Panc1 (cell line): ENCODE measurements around the gene GGT5. TPM values are rescaled to one million over a fixed set of nuclear protein-coding genes. Genes with fewer than 3 reads are reported as not detected.
"Not testable (repeated sequence)": the region's sequence is repeated elsewhere in the genome, so short reads cannot be mapped to it uniquely, and the experiment has no call there.

Source experiments
- ATAC-seq: fragments of 200-7000 bp; cut with Tn5 transposase; 2 replicates; pipeline ENCODE4 v1.9.1; 2020; ENCODE audit warnings: mild to moderate bottlenecking, moderate library complexity
- BruUV-seq: library from RNA; stranded (reverse); fragments of 400-500 nt; replicated peaks from 2 replicates; lab custom pipeline; 2021; lab: Mats Ljungman, UMichigan
- CTCF ChIA-PET: fragments of 300-600 bp; sonication (Branson Sonifier 250); formaldehyde crosslinking; loops from one replicate; lab custom pipeline; 2022; ENCODE audit warnings: antibody characterized with exemption; lab: Charles Lee
- POLR2A ChIA-PET: fragments of 300-600 bp; sonication (Branson Sonifier 250); formaldehyde crosslinking; loops from one replicate; lab custom pipeline; 2022; ENCODE audit warnings: antibody characterized with exemption; lab: Charles Lee
- DNase-seq: peaks from one replicate; pipeline ENCODE4 v3.0.0-alpha.2; 2010; ENCODE audit warnings: low read depth, low spot score
- H3K27ac ChIP-seq: 2 replicates; pipeline ENCODE4 v1.5.1; 2011; ENCODE audit warnings: mild to moderate bottlenecking, low read length, inconsistent platforms
- H3K27me3 ChIP-seq: fragments of 200-500 bp; sonication (Bioruptor generic); 2 replicates; pipeline ENCODE4 v1.6.0; 2014; ENCODE audit warnings: low read length, inconsistent platforms; ENCODE audit not compliant: control insufficient read depth, insufficient read depth
- H3K36me3 ChIP-seq: fragments of 200-500 bp; sonication (Bioruptor generic); 2 replicates; pipeline ENCODE4 v1.5.1; 2014; ENCODE audit warnings: inconsistent platforms, mild to moderate bottlenecking, low read length, moderate library complexity; ENCODE audit not compliant: control insufficient read depth, insufficient read depth
- H3K4me1 ChIP-seq: 2 replicates; pipeline ENCODE4 v1.5.1; 2011; ENCODE audit warnings: inconsistent platforms, mild to moderate bottlenecking, low read length, moderate library complexity; ENCODE audit not compliant: control insufficient read depth, insufficient read depth
- H3K4me3 ChIP-seq, 2 experiments: 2 replicates each; pipeline ENCODE4 v1.5.1; 2011 to 2012; ENCODE audit warnings: low read depth in 2 of 2, low read length in 2 of 2, mild to moderate bottlenecking in 2 of 2, inconsistent platforms in 1 of 2, moderate library complexity in 1 of 2
- H3K9me3 ChIP-seq: fragments of 200-500 bp; sonication (Bioruptor generic); 2 replicates; pipeline ENCODE4 v1.5.1; 2014; ENCODE audit warnings: low read depth, mild to moderate bottlenecking, inconsistent platforms, low read length, moderate library complexity; ENCODE audit not compliant: control insufficient read depth, insufficient read depth
- POLR2AphosphoS5 ChIP-seq: IDR thresholded peaks from 2 replicates; pipeline ENCODE4 v1.6.1; 2012; ENCODE audit warnings: mild to moderate bottlenecking, low read depth, low read length, moderate library complexity
- SIN3A ChIP-seq: IDR thresholded peaks from 2 replicates; pipeline ENCODE4 v1.6.1; 2012; ENCODE audit warnings: low read depth, mild to moderate bottlenecking, low read length, moderate library complexity, borderline replicate concordance; ENCODE audit not compliant: insufficient read depth
- in situ Hi-C: cut with HindIII; loops from 2 replicates; pipeline ENCODE4 v1.10.0; 2016; ENCODE audit warnings: low sequenced_read_pairs, low pct_unique_long_range_greater_than_20kb
- intact Hi-C: fragments of 100-400 bp; cut with micrococcal nuclease; formaldehyde crosslinking; loops from one replicate; pipeline ENCODE4 v1.10.0; 2022; ENCODE audit not compliant: unreplicated experiment
- total RNA-seq: library from RNA; stranded (reverse); gene quantifications from one replicate; pipeline ENCODE4 v1.2.1, GENCODE V29; 2021; ENCODE audit not compliant: unreplicated experiment
- TF ChIP-seq, protein P1 (sequence below): fragments of 450-650 bp; IDR thresholded peaks from 2 replicates; pipeline ENCODE4 v1.5.1; 2017; ENCODE audit warnings: mild to moderate bottlenecking
- TF ChIP-seq, protein P2 (sequence below), 2 experiments: IDR thresholded peaks; 2 replicates each; pipeline ENCODE4 v1.6.1; 2011 to 2012; ENCODE audit warnings: low read depth in 2 of 2, control low read depth in 1 of 2, low read length in 1 of 2, mild to moderate bottlenecking in 1 of 2, moderate library complexity in 1 of 2; ENCODE audit not compliant: insufficient read depth in 1 of 2

Gene GGT5
- total RNA-seq, 1 experiment from 2014 or later: 3.6 TPM

DNA sequence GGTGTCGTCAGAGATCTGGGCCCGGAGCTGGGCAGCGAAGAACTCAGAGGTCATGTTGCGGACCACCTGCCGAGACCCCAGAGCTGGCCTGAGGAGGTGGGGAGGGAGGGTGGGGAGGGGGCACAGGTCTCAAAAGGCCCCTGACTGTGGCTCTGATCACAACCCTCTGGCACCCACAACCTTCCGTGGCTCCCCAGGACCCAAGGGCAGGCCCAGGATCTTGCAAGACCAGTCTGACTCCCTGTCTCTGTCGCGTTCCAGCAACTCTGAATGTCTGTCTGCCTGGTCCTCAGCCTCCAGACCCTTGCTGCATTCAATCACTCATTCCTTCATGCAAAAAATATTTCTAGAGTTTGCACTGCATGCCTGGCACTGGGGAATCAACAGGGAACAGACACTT, 4.5 kb upstream of the GGT5 start:
- DNase-seq, POLR2A ChIA-PET, H3K36me3 ChIP-seq, H3K4me3 ChIP-seq, ATAC-seq, intact Hi-C loops, H3K27ac ChIP-seq, CTCF ChIA-PET, H3K4me1 ChIP-seq, H3K9me3 ChIP-seq, BruUV-seq, H3K27me3 ChIP-seq, in situ Hi-C loops: not testable (repeated sequence)

DNA sequence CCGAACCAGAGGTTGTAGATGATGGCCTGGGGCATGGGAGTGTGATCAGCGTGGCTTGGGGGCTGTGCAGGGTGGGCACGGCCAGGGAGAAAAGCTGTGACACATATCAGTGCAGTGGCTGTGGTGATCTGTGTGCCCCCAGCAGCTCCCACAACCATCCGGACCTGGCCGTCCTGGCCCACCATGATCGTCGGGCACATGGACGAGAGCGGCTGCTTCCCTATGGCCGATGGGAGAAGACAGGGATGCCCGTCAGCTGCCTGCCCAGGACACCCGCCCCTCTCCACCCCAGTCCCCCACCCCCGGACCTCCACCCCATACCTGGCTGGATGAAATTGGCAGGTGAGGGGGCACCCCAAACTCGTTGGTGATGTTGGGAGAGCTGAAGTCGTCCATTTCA, 3.7 kb upstream of the GGT5 start:
- H3K36me3 ChIP-seq, CTCF ChIA-PET, H3K4me1 ChIP-seq, intact Hi-C loops, POLR2A ChIA-PET, H3K27me3 ChIP-seq, BruUV-seq, ATAC-seq, DNase-seq, H3K27ac ChIP-seq, H3K4me3 ChIP-seq, H3K9me3 ChIP-seq, in situ Hi-C loops: not testable (repeated sequence)

DNA sequence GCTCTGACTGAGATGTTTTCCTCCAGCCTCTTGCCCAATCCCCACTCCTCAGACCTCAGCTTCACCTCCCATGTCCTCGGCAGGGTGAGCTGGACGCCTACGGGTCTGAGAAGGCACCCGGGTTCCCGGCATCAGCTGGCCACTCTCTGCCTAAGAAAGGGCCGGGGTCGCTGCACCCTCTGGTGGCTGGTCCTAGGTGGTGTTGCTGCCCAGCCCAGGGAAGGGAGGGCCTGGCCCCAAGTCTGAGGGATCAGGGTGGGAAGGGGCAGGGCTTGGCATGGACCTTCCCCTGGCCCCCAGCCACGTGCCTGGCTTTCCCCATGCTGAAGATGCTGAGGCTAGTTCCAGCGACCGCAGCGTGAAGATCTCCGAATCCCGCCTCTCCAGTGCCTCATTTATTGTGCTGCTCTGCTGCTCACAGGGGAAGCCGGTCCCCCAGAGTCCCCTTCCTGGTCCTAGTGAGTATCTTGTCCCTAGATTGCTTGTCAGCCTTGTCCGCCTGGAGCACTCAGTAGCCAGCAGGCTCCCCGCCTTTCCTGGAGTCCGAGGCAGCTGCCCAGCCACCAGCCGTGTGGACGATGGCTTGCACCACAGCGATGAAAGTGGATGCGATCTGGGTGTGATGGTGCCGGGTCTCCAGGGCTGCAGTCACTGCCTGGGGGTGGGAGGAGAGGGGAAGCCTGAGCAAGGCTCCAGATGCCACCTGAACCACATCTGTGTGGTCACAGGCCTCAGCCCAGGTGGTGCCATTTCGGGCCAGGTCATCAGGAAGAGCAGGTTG, 2.9 kb upstream of the GGT5 start:
- TF ChIP-seq SIN3A (no peak), POLR2AphosphoS5 (no peak)
- TF ChIP-seq, protein P1, sequence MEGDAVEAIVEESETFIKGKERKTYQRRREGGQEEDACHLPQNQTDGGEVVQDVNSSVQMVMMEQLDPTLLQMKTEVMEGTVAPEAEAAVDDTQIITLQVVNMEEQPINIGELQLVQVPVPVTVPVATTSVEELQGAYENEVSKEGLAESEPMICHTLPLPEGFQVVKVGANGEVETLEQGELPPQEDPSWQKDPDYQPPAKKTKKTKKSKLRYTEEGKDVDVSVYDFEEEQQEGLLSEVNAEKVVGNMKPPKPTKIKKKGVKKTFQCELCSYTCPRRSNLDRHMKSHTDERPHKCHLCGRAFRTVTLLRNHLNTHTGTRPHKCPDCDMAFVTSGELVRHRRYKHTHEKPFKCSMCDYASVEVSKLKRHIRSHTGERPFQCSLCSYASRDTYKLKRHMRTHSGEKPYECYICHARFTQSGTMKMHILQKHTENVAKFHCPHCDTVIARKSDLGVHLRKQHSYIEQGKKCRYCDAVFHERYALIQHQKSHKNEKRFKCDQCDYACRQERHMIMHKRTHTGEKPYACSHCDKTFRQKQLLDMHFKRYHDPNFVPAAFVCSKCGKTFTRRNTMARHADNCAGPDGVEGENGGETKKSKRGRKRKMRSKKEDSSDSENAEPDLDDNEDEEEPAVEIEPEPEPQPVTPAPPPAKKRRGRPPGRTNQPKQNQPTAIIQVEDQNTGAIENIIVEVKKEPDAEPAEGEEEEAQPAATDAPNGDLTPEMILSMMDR: peak; percentile 85
- TF ChIP-seq, protein P2, sequence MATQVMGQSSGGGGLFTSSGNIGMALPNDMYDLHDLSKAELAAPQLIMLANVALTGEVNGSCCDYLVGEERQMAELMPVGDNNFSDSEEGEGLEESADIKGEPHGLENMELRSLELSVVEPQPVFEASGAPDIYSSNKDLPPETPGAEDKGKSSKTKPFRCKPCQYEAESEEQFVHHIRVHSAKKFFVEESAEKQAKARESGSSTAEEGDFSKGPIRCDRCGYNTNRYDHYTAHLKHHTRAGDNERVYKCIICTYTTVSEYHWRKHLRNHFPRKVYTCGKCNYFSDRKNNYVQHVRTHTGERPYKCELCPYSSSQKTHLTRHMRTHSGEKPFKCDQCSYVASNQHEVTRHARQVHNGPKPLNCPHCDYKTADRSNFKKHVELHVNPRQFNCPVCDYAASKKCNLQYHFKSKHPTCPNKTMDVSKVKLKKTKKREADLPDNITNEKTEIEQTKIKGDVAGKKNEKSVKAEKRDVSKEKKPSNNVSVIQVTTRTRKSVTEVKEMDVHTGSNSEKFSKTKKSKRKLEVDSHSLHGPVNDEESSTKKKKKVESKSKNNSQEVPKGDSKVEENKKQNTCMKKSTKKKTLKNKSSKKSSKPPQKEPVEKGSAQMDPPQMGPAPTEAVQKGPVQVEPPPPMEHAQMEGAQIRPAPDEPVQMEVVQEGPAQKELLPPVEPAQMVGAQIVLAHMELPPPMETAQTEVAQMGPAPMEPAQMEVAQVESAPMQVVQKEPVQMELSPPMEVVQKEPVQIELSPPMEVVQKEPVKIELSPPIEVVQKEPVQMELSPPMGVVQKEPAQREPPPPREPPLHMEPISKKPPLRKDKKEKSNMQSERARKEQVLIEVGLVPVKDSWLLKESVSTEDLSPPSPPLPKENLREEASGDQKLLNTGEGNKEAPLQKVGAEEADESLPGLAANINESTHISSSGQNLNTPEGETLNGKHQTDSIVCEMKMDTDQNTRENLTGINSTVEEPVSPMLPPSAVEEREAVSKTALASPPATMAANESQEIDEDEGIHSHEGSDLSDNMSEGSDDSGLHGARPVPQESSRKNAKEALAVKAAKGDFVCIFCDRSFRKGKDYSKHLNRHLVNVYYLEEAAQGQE (IDR thresholded peaks at IDR 0.05; ENCODE audit: insufficient read depth in 1 of 2, low read depth in 2 of 2, low read length in 1 of 2): no peak
- in situ Hi-C loops: no loop called here

More for the DNA sequence above, 2.9 kb upstream of the GGT5 start:
- H3K4me1 ChIP-seq: peaks cover 15% of the 10 kb centered on the region
- intact Hi-C loops: loop anchor here (2.0 kb wide), 1 partner anchor 59 kb away; no protein-coding TSS in a partner anchor
- no peak overlapping the region for H3K4me3 ChIP-seq
- DNase-seq (peak; percentile 38), ATAC-seq (peak; percentile 98)
- no peaks in the 10 kb centered on the region for H3K36me3 ChIP-seq
- no peaks in the 10 kb centered on the region for H3K27me3 ChIP-seq
- ChIA-PET POLR2A (no interaction called here), CTCF (interaction anchor here (0.6 to 1.2 kb wide), 3 partner anchors 19 to 58 kb away, joined by 3 to 19 read pairs (median 4); no protein-coding TSS in a partner anchor)
- H3K9me3 ChIP-seq: no peaks in the 10 kb centered on the region
- no TSS peak for BruUV-seq
- peak overlapping the region; percentile 80 for H3K27ac ChIP-seq
